Hepatocyte (in vitro differentiated cells): ENCODE results near the gene ZSCAN20. TPM values are rescaled to one million over a fixed set of nuclear protein-coding genes. Genes with fewer than 3 reads are reported as not detected.

ENCODE experiments used
- DNase-seq: peaks from one replicate; pipeline ENCODE4 v3.0.0-alpha.2; 2016; ENCODE audit warnings: low spot score
- H2AFZ ChIP-seq: fragments of 200-600 bp; sonication (generic); 2 replicates; pipeline ENCODE4 v1.6.0; 2016; ENCODE audit warnings: antibody characterized with exemption, mild to moderate bottlenecking
- H3K27ac ChIP-seq: fragments of 200-600 bp; sonication (generic); 2 replicates; pipeline ENCODE4 v1.5.1; 2016; ENCODE audit warnings: mild to moderate bottlenecking
- H3K27me3 ChIP-seq: fragments of 200-600 bp; sonication (generic); 2 replicates; pipeline ENCODE4 v1.6.1; 2016
- H3K36me3 ChIP-seq: fragments of 200-600 bp; sonication (generic); replicated peaks from 2 replicates; pipeline ENCODE4 v1.5.1; 2016; ENCODE audit warnings: low read depth; ENCODE audit not compliant: insufficient read depth
- H3K4me1 ChIP-seq: fragments of 200-600 bp; sonication (generic); 2 replicates; pipeline ENCODE4 v1.5.1; 2016; ENCODE audit warnings: mild to moderate bottlenecking, moderate library complexity; ENCODE audit not compliant: insufficient read depth
- H3K4me2 ChIP-seq: fragments of 200-600 bp; sonication (generic); 2 replicates; pipeline ENCODE4 v1.6.0; 2016
- H3K4me3 ChIP-seq: fragments of 200-600 bp; sonication (generic); 2 replicates; pipeline ENCODE4 v1.5.1; 2016; ENCODE audit warnings: mild to moderate bottlenecking
- H3K79me2 ChIP-seq: fragments of 200-600 bp; sonication (generic); 2 replicates; pipeline ENCODE4 v1.6.0; 2017; ENCODE audit warnings: mild to moderate bottlenecking
- H3K9me2 ChIP-seq: fragments of 200-600 bp; sonication (generic); replicated peaks from 2 replicates; pipeline ENCODE4 v1.6.0; 2017; ENCODE audit warnings: mild to moderate bottlenecking; ENCODE audit not compliant: insufficient read depth
- H3K9me3 ChIP-seq: fragments of 200-600 bp; sonication (generic); 2 replicates; pipeline ENCODE4 v1.5.1; 2016; ENCODE audit warnings: low read depth, mild to moderate bottlenecking
- H4K20me1 ChIP-seq: fragments of 200-600 bp; sonication (generic); 2 replicates; pipeline ENCODE4 v1.6.0; 2016; ENCODE audit warnings: mild to moderate bottlenecking; ENCODE audit not compliant: insufficient read depth, poor library complexity, severe bottlenecking
- EZH2 ChIP-seq: fragments of 200-600 bp; sonication (generic); IDR thresholded peaks from 2 replicates; pipeline ENCODE4 v1.6.1; 2016; ENCODE audit warnings: antibody characterized with exemption, mild to moderate bottlenecking, borderline replicate concordance
- EZH2phosphoT487 ChIP-seq: fragments of 200-600 bp; sonication (generic); IDR thresholded peaks from one replicate; pipeline ENCODE4 v1.6.1; 2018; ENCODE audit warnings: antibody characterized with exemption, mild to moderate bottlenecking, low read depth, moderate library complexity; ENCODE audit not compliant: unreplicated experiment, severe bottlenecking
- whole genome bisulfite sequencing: methylation state at CpG from one replicate; pipeline ENCODE4 v1.1.6; 2016; ENCODE audit warnings: low lambda C conversion rate; ENCODE audit errors: missing lambda C conversion rate; 5-methylcytosine and 5-hydroxymethylcytosine counted together
- polyA plus RNA-seq: library from polyadenylated mRNA; unstranded; fragments of >200 nt; fragmentation: Nextera tagmentation; extraction: Ambion mirVana; gene quantifications from 2 replicates; pipeline ENCODE4 v1.2.1, GENCODE V29; 2016
- total RNA-seq: library from RNA; depleted of rRNA; stranded (reverse); fragments of >200 nt; gene quantifications from 2 replicates; pipeline ENCODE4 v1.2.3, GENCODE V29; 2014
- TF ChIP-seq, protein P1 (sequence below): fragments of 200-600 bp; sonication (generic); IDR thresholded peaks from 2 replicates; pipeline ENCODE4 v1.5.1; 2016; ENCODE audit warnings: antibody characterized with exemption, mild to moderate bottlenecking; ENCODE audit not compliant: poor library complexity

Gene ZSCAN20
- total and polyA plus RNA-seq, 2 experiments from 2014 or later = 0.98 to 6.8 TPM

DNA sequence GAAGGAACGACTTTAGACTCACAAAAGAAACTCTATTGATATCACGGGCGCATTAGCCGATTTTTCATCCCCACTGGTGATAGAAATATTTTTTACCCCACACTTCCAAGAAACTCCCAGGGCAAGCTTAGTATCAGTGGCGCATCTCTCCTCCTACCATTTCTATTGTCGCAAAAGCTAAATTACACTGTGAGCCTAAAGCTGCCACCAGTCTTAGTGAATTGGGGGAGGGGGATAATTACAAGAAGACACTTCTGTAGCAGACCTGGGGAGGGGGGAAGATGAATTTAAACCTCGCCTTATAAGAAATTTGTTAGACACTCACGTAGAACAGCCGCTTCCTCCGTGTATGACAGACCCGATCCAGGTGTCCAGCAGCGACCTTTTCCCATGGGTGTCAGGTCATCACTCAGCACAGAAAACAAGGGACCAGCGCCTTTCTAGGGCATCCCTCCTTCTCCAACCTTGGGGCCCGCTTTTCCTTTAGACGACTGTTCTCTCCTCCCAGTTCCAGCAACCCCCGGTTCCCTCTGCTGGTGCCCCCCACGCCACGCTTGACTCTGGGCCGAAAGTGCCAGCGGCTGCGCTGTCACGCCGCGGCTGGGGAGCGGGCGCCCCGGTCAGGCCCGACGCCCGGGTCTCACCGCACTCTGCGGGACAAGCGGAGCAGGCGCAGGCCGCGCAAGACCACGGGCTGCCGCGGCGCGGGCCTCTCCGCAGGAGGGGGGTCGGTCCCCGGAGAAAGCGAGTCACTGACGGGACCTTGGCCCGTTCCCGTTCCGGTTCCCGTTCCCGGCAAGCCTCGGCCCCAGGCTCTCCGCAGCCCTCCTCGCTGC, 42.4 kb upstream of the ZSCAN20 start:
- no peak for TF ChIP-seq EZH2
- TF ChIP-seq, protein P1, sequence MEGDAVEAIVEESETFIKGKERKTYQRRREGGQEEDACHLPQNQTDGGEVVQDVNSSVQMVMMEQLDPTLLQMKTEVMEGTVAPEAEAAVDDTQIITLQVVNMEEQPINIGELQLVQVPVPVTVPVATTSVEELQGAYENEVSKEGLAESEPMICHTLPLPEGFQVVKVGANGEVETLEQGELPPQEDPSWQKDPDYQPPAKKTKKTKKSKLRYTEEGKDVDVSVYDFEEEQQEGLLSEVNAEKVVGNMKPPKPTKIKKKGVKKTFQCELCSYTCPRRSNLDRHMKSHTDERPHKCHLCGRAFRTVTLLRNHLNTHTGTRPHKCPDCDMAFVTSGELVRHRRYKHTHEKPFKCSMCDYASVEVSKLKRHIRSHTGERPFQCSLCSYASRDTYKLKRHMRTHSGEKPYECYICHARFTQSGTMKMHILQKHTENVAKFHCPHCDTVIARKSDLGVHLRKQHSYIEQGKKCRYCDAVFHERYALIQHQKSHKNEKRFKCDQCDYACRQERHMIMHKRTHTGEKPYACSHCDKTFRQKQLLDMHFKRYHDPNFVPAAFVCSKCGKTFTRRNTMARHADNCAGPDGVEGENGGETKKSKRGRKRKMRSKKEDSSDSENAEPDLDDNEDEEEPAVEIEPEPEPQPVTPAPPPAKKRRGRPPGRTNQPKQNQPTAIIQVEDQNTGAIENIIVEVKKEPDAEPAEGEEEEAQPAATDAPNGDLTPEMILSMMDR = no peak
- TF ChIP-seq EZH2phosphoT487 = no peak
- Histone ChIP-seq H3K79me2 (no peaks in the 10 kb centered on the region), H2AFZ (peak overlapping the region; percentile 87), H3K9me3 (no peaks in the 10 kb centered on the region), H3K36me3 (no peaks in the 10 kb centered on the region), H3K4me2 (peak overlapping the region; percentile 97), H3K27ac (no peak overlapping the region), H3K9me2 (no peaks in the 10 kb centered on the region), H3K4me1 (peaks cover 17% of the 10 kb centered on the region), H3K27me3 (peaks cover 9% of the 10 kb centered on the region), H4K20me1 (no peaks in the 10 kb centered on the region), H3K4me3 (peak overlapping the region; percentile 89)
- WGBS = 6% methylated on average over 41 of the region's 54 CpGs
- peak; percentile 57 for DNase-seq

DNA sequence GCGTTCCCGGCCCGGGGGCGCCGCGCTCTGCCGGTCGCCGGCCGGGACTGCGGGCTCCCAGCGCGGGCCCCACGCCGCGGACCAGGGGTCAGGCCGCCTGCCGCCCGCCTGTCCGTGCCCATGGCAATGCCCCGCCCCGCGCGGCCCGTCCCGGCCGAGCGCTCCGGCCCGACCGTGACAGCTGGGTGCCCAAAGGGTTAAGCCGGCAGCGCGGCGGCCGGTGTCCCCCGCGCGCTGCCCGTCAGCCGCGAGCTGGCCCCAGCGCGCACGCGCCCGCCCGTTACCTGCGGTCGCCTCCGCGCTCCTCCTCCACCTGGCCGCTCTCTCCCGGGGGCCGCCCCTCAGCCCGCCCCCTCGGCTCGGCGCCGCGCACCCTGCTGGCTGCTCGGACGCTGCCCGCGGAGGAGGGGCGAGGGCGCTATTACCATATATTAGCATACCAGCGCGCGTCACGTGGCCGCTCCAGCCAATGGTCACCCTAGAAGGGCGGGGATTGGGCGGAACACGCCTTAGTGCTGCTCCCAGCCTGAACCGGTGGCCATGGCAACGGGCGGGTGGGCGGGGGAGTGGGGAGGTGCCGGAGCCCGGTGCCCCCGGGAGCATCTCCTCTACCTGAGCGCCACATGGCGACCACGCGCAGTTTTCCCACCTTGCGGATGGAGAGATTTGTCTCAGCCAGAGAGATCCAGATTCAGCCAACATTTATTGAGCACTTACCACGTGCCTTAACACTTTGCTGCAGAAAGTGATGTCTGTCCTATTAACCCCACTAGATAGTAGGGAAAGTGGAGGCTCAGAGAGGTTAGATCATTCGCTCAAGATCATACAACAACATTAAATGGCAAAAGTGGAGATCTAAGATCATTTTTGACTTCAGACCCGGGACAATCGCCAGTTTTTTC, 41.5 kb upstream of the ZSCAN20 start, which contains the start of gene PHC2:
PHC2 (minus strand) TSS at position 404 of the 902 bp plus-strand sequence. CDS start 55,556 bp downstream, outside the sequence.
- Histone ChIP-seq H3K36me3 (no peaks in the 10 kb centered on the region), H4K20me1 (no peaks in the 10 kb centered on the region), H3K4me3 (peak within 1 kb of the TSS; percentile 89), H3K4me2 (peak within 1 kb of the TSS; percentile 97), H3K27me3 (peaks cover 9% of the 10 kb centered on the region), H3K9me3 (no peaks in the 10 kb centered on the region), H3K9me2 (no peaks in the 10 kb centered on the region), H2AFZ (peak within 1 kb of the TSS; percentile 87), H3K79me2 (no peaks in the 10 kb centered on the region), H3K27ac (peak within 1 kb of the TSS; percentile 10), H3K4me1 (peaks cover 17% of the 10 kb centered on the region)
- TF ChIP-seq, protein P1 = peak; percentile 22
- TF ChIP-seq EZH2phosphoT487 (no peak), EZH2 (no peak)
- DNase-seq = peak; percentile 99
- 3% methylated on average over 40 of the region's 91 CpGs for WGBS

DNA sequence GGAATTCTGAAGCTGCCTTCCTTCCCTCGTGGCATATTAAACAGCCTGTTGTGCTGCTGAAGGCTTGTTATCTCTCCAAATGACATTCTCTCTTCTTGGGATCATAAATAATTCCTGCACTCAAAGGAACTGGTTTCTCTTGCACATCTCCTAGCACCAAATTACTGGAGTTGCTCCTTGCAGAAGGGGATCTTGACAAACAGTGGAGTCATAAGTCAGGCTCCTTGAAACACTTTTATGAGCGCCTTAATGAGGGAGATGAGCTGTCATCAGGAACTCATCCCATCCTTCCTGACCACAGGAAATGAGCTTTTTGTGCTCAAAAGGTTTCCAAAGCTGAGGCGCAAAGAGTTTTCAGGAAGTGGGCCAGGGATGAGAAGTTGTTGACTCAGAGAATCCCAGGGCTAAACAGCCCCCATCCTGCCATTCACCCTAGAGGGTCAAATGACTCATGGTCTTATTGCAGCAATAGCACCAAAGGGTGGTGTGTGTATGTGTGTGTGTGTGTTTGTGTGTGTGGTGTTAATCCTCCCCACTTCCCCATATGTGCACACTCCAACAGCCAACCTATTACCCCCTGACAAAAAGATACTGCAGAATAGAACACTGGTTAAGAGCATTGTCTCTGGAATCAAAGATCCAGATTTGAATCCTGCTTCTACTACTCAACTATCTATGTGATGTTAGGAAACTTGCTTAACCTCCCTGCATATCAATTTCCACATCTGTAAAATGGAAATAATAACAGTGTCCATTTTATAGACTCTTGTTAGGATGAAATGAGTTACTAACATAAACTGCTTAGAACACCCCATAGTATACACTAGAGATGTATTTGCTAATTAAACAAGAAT, 38.7 kb upstream of the ZSCAN20 start:
- Histone ChIP-seq H3K36me3 (no peaks in the 10 kb centered on the region), H4K20me1 (no peaks in the 10 kb centered on the region), H3K9me2 (no peaks in the 10 kb centered on the region), H3K27me3 (peaks cover 9% of the 10 kb centered on the region), H3K27ac (peak overlapping the region; percentile 32), H2AFZ (no peak overlapping the region), H3K4me3 (no peak overlapping the region), H3K9me3 (no peaks in the 10 kb centered on the region), H3K4me1 (peaks cover 17% of the 10 kb centered on the region), H3K4me2 (no peak overlapping the region), H3K79me2 (no peaks in the 10 kb centered on the region)
- no peak for TF ChIP-seq EZH2phosphoT487
- TF ChIP-seq, protein P1 = no peak
- TF ChIP-seq EZH2 = no peak
- WGBS = 33% methylated on average over 3 of the region's 3 CpGs
- DNase-seq = peak; percentile 80
